Breast epithelium (tissue), 4 donors: ENCODE data around the gene INPP5E. TPM values are rescaled to one million over a fixed set of nuclear protein-coding genes. Genes with fewer than 3 reads are reported as not detected.

Experiments used
- DNase-seq, 2 donors: peaks; one replicate each; pipeline ENCODE4 v3.0.0-alpha.2; 2019; ENCODE audit warnings: low spot score in 2 of 2
- H3K27ac ChIP-seq, 2 donors: fragments of 200-600 bp; sonication (generic) in 1 of 2; one replicate each; pipeline ENCODE4 v1.5.1; 2016 to 2019; ENCODE audit warnings: mild to moderate bottlenecking in 1 of 2
- H3K27me3 ChIP-seq, 2 donors: fragments of 200-600 bp; sonication (generic) in 1 of 2; one replicate each; pipeline versions ENCODE4 v1.5.1 to v1.6.0; 2017 to 2019; ENCODE audit warnings: control low read depth in 1 of 2, mild to moderate bottlenecking in 1 of 2
- H3K36me3 ChIP-seq: fragments of 200-600 bp; one replicate; pipeline ENCODE4 v1.5.1; 2019
- H3K4me1 ChIP-seq, 2 donors: fragments of 200-600 bp; sonication (generic); one replicate each; pipeline ENCODE4 v1.5.1; 2016 to 2019; ENCODE audit warnings: control low read depth in 1 of 2
- H3K4me3 ChIP-seq, 3 donors: fragments of 200-600 bp; sonication (generic); 1 replicate in 2 of 3; 2 replicates in 1 of 3; pipeline ENCODE4 v1.5.1; 2016 to 2019; ENCODE audit warnings: mild to moderate bottlenecking in 3 of 3, moderate library complexity in 2 of 3
- H3K9me3 ChIP-seq, 2 donors: fragments of 200-600 bp; sonication (generic) in 1 of 2; one replicate each; pipeline ENCODE4 v1.5.1; 2016 to 2019; ENCODE audit warnings: control low read depth in 1 of 2
- CTCF ChIP-seq, 3 donors: fragments of 450-650 bp; IDR thresholded peaks; one replicate each; pipeline ENCODE4 v1.5.1; 2016 to 2017; ENCODE audit warnings: antibody characterized with exemption in 3 of 3, mild to moderate bottlenecking in 3 of 3, moderate library complexity in 3 of 3
- POLR2A ChIP-seq: fragments of 450-650 bp; IDR thresholded peaks from one replicate; pipeline ENCODE4 v1.6.1; 2016; ENCODE audit warnings: antibody characterized with exemption, mild to moderate bottlenecking, moderate library complexity
- POLR2AphosphoS5 ChIP-seq, 3 donors: sonication (generic); formaldehyde crosslinking; IDR thresholded peaks; one replicate each; pipeline ENCODE4 v1.6.1; 2017; ENCODE audit warnings: antibody characterized with exemption in 3 of 3
- intact Hi-C: fragments of 100-400 bp; cut with DNase I; formaldehyde crosslinking; loops from one replicate; pipeline ENCODE4 v1.15.1; 2023; ENCODE audit warnings: low total_unique reads
- total RNA-seq, 3 donors: library from RNA; depleted of rRNA; stranded (reverse); fragments of >200 nt; gene quantifications; one replicate each; pipeline ENCODE4 v1.1.0, GENCODE V29; 2016

INPP5E gene
- total RNA-seq, 3 donors from 2014 or later, result 6.2 to 8.5 (median 8.2) TPM

GRCh38 chr9:136385015-136385414 is 54.6 kb downstream of the INPP5E start:
- H3K9me3 ChIP-seq, result no peaks in the 10 kb centered on the region
- no peaks in the 10 kb centered on the region for H3K27me3 ChIP-seq
- no peaks in the 10 kb centered on the region for H3K36me3 ChIP-seq
- no peak for TF ChIP-seq CTCF (IDR thresholded peaks at IDR 0.05)
- TF ChIP-seq POLR2AphosphoS5 (IDR thresholded peaks at IDR 0.05), result no peak
- TF ChIP-seq POLR2A, result no peak
- no peak overlapping the region for H3K4me3 ChIP-seq
- H3K27ac ChIP-seq, result no peak overlapping the region
- no peaks in the 10 kb centered on the region for H3K4me1 ChIP-seq
- DNase-seq, result no peak
- intact Hi-C loops, result no loop called here

- H3K4me3 ChIP-seq, result no peak overlapping the region
- intact Hi-C loops, result no loop called here
- H3K4me1 ChIP-seq, result no peaks in the 10 kb centered on the region
- DNase-seq, result no peak
- no peaks in the 10 kb centered on the region for H3K27me3 ChIP-seq
- no peaks in the 10 kb centered on the region for H3K36me3 ChIP-seq
- H3K27ac ChIP-seq, result no peak overlapping the region
- no peaks in the 10 kb centered on the region for H3K9me3 ChIP-seq
- TF ChIP-seq POLR2AphosphoS5 (IDR thresholded peaks at IDR 0.05) (no peak), POLR2A (no peak), CTCF (IDR thresholded peaks at IDR 0.05) (no peak)
Observed at GRCh38 chr9:136383436-136383835, 56.2 kb downstream of the INPP5E start.

- TF ChIP-seq CTCF (IDR thresholded peaks at IDR 0.05) (no peak), POLR2A (no peak), POLR2AphosphoS5 (IDR thresholded peaks at IDR 0.05) (no peak)
- DNase-seq, result no peak
- no peaks in the 10 kb centered on the region for H3K9me3 ChIP-seq
- H3K4me3 ChIP-seq, result no peak overlapping the region
- no peaks in the 10 kb centered on the region for H3K36me3 ChIP-seq
- H3K4me1 ChIP-seq, result no peaks in the 10 kb centered on the region
- intact Hi-C loops, result loop anchor here (2.0 kb wide), 1 partner anchor 143 kb away; no protein-coding TSS in a partner anchor
- H3K27ac ChIP-seq, result no peak overlapping the region
- H3K27me3 ChIP-seq, result no peaks in the 10 kb centered on the region
Observed at GRCh38 chr9:136381966-136382513, 57.6 kb downstream of the INPP5E start.

- Histone ChIP-seq H3K9me3 (no peaks in the 10 kb centered on the region), H3K4me3 (no peak overlapping the region), H3K4me1 (no peaks in the 10 kb centered on the region), H3K27me3 (no peaks in the 10 kb centered on the region), H3K27ac (no peak overlapping the region), H3K36me3 (no peaks in the 10 kb centered on the region)
- no peak for DNase-seq
- TF ChIP-seq POLR2A (no peak), CTCF (IDR thresholded peaks at IDR 0.05) (no peak), POLR2AphosphoS5 (IDR thresholded peaks at IDR 0.05) (no peak)
- intact Hi-C loops, result loop anchor here (2.0 kb wide), 1 partner anchor 143 kb away; no protein-coding TSS in a partner anchor
Observed at GRCh38 chr9:136381311-136381710, 58.3 kb downstream of the INPP5E start.

GRCh38 chr9:136380381-136380780 is 59.3 kb downstream of the INPP5E start:
- H3K9me3 ChIP-seq, result no peaks in the 10 kb centered on the region
- TF ChIP-seq POLR2A (no peak), POLR2AphosphoS5 (IDR thresholded peaks at IDR 0.05) (no peak), CTCF (IDR thresholded peaks at IDR 0.05) (no peak)
- H3K27me3 ChIP-seq, result no peaks in the 10 kb centered on the region
- no peak overlapping the region for H3K27ac ChIP-seq
- H3K36me3 ChIP-seq, result no peaks in the 10 kb centered on the region
- intact Hi-C loops, result loop anchor here (2.0 kb wide), 1 partner anchor 142 kb away; no protein-coding TSS in a partner anchor
- H3K4me3 ChIP-seq, result no peak overlapping the region
- DNase-seq, result no peak
- H3K4me1 ChIP-seq, result no peaks in the 10 kb centered on the region
